Uterus (tissue), 2 donors: ENCODE measurements around the gene RASSF3.

ENCODE experiments used
- POLR2A ChIP-seq, 2 donors: fragments of 450-650 bp; IDR thresholded peaks; one replicate each; pipeline ENCODE4 v1.6.1; 2016; ENCODE audit warnings: antibody characterized with exemption in 2 of 2, mild to moderate bottlenecking in 1 of 2, moderate library complexity in 1 of 2
- TF ChIP-seq, protein P1 (sequence below), 4 experiments: fragments of 200-600 bp in 2 of 4; fragments of 450-650 bp in 2 of 4; sonication (generic) in 2 of 4; IDR thresholded peaks; one replicate each; pipeline ENCODE4 v1.5.1; 2016 to 2019; ENCODE audit warnings: antibody characterized with exemption in 4 of 4, mild to moderate bottlenecking in 2 of 4, moderate library complexity in 1 of 4

DNA sequence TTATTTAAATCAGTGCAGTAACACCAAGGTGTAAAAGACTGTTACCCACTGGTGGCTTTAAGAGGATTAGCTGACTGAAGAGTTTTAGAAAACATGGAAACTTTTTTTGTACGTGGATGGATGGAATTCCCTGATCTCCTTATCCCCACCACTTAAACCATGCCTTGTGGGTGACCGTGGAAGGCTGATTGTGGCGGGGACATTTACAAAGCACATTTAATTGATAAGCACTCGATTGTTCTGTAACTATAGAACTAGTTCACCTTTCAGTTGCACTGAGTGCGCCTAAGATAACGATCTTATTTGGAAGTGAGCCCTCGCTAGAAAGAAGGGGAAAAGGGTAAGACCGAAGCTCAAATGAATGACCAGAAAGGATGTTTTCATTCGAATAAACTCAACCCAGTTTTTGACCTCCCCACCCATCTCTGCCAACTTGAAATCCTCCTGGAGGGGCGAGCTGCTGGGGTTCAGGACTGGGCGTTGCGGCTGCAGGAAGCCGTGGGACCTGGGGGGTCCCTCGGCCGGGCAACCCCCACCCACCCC is 688 bp upstream of the RASSF3 start:
- TF ChIP-seq, protein P1, sequence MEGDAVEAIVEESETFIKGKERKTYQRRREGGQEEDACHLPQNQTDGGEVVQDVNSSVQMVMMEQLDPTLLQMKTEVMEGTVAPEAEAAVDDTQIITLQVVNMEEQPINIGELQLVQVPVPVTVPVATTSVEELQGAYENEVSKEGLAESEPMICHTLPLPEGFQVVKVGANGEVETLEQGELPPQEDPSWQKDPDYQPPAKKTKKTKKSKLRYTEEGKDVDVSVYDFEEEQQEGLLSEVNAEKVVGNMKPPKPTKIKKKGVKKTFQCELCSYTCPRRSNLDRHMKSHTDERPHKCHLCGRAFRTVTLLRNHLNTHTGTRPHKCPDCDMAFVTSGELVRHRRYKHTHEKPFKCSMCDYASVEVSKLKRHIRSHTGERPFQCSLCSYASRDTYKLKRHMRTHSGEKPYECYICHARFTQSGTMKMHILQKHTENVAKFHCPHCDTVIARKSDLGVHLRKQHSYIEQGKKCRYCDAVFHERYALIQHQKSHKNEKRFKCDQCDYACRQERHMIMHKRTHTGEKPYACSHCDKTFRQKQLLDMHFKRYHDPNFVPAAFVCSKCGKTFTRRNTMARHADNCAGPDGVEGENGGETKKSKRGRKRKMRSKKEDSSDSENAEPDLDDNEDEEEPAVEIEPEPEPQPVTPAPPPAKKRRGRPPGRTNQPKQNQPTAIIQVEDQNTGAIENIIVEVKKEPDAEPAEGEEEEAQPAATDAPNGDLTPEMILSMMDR (IDR thresholded peaks at IDR 0.05) = no peak
- TF ChIP-seq POLR2A (IDR thresholded peaks at IDR 0.05) = no peak
